NT2/D1 (cell line): Measurements from ENCODE around the gene DNASE1.

Experiments used
- YY1 ChIP-seq: IDR thresholded peaks from 2 replicates; pipeline ENCODE4 v1.6.1; 2011; ENCODE audit not compliant: insufficient read length, insufficient read depth
- ZNF274 ChIP-seq: IDR thresholded peaks from 2 replicates; pipeline ENCODE4 v1.6.1; 2011; ENCODE audit warnings: mild to moderate bottlenecking, low read depth, low read length

DNA sequence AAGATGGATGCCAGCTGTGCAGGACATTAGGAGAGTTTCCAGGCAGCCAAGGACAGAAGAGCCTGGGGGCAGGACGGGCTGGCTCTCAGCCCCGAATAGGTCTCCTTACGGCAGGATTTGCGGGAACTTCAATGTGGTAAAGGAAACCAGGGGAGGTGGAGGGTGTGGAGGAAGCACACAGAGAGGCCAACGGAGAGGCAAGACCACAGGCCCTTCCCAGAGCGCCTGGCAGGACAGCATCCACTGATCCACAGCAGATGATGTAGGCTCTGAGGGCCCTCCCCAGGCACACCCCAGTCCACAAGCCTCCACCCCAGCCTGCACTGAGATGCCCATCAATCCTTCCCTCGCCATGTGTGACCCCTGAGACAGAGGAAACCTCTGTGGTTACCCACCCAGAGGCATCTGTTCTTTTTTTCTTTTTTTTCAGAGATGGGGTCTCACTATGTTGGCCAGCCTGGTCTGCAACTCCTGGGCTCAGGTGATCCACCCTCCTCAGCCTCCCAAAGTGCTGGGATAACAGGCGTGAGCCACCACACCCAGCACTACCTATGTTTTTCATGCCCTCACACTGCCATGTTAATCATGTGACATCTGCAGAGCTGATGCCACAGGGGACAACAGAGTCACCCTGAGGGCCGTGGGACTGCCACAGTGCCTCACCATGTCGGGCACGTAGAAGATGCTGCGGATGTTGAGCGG, 19.3 kb downstream of the DNASE1 start:
- no peak for TF ChIP-seq YY1
- no peak for TF ChIP-seq ZNF274
